ENCODE data around the gene ABHD10.

DNA sequence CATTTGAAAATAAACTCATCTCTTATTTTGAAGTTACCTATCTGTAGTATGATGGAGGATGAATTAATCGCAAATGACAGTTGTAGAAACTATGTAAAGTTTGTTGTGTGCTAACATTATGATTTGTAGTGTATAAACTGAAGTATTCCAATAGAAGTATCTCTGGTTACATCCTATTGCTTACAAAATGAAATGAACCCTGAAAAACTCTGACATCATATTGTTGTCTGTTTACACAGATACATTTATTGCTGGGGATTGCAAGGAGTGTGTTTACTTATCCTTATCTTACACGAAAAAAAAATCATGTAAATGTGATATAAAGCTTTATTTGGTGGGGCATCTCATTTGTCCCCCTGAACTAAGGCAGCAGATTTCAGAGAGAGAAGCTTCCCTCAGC lies 2.6 kb upstream of the ABHD10 start:
- TF ChIP-seq, protein P1, sequence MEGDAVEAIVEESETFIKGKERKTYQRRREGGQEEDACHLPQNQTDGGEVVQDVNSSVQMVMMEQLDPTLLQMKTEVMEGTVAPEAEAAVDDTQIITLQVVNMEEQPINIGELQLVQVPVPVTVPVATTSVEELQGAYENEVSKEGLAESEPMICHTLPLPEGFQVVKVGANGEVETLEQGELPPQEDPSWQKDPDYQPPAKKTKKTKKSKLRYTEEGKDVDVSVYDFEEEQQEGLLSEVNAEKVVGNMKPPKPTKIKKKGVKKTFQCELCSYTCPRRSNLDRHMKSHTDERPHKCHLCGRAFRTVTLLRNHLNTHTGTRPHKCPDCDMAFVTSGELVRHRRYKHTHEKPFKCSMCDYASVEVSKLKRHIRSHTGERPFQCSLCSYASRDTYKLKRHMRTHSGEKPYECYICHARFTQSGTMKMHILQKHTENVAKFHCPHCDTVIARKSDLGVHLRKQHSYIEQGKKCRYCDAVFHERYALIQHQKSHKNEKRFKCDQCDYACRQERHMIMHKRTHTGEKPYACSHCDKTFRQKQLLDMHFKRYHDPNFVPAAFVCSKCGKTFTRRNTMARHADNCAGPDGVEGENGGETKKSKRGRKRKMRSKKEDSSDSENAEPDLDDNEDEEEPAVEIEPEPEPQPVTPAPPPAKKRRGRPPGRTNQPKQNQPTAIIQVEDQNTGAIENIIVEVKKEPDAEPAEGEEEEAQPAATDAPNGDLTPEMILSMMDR (IDR thresholded peaks at IDR 0.05 in 8 of 11, conservative IDR thresholded peaks at IDR 0.05 in 3 of 11), result no peak
- TF ChIP-seq POLR2A (IDR thresholded peaks at IDR 0.05), result no peak
- no peak for TF ChIP-seq POLR2AphosphoS5 (IDR thresholded peaks at IDR 0.05)
